ENCODE measurements around the gene FOXP1. TPM values are rescaled to one million over a fixed set of nuclear protein-coding genes. Genes with fewer than 3 reads are reported as not detected.

Gene FOXP1
- total RNA-seq, 1 experiment from 2014 or later = 58.4 TPM

DNA sequence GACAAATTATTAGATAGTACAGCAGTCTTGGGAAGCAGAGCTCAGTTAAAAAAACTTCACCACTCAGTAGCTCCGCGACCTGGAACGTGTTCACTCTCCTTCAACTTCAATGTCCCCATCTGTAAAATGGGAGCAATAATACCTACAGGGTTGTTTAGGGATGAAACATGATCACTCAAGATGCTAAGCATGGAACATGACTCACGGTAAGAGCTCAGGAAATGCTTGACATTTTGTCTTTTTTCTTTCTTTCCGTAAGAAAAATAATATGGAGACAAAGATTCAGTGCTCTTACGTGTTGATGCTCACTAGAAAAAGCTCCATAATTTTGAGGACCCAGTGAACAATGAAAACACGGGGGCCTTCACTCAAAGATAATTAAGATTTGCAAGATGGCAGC, 664.4 kb downstream of the FOXP1 start:
- Histone ChIP-seq H3K4me3 (ENCODE audit: low read depth, low read length, poor library complexity, severe bottlenecking) (no peak overlapping the region), H3K27ac (ENCODE audit: low read depth, low read length, poor library complexity, severe bottlenecking) (no peak overlapping the region), H3K9me3 (ENCODE audit: low read depth, low read length, poor library complexity, severe bottlenecking) (no peaks in the 10 kb centered on the region), H3K36me3 (ENCODE audit: insufficient read depth, low read length, poor library complexity, severe bottlenecking) (no peaks in the 10 kb centered on the region), H3K27me3 (replicated peaks; ENCODE audit: insufficient read depth, low read depth, low read length, poor library complexity) (no peaks in the 10 kb centered on the region), H3K4me1 (ENCODE audit: insufficient read depth, low read length, poor library complexity, severe bottlenecking) (peaks cover 7% of the 10 kb centered on the region)
- CTCF ChIA-PET = no interaction called here
- POLR2A ChIA-PET (ENCODE audit: low non-redundant PET) = no interaction called here
- DNase-seq (ENCODE audit: low spot score) = no peak
- TF ChIP-seq EZH2 (IDR thresholded peaks at IDR 0.05; ENCODE audit: borderline replicate concordance, low read depth, low read length, poor library complexity, severe bottlenecking) (no peak), CTCF (conservative IDR thresholded peaks at IDR 0.05; ENCODE audit: low read depth, low read length) (no peak)
- intact Hi-C loops (cut with micrococcal nuclease; ENCODE audit: unreplicated experiment) = no loop called here
- no TSS peak for BruUV-seq (replicated peaks)

DNA sequence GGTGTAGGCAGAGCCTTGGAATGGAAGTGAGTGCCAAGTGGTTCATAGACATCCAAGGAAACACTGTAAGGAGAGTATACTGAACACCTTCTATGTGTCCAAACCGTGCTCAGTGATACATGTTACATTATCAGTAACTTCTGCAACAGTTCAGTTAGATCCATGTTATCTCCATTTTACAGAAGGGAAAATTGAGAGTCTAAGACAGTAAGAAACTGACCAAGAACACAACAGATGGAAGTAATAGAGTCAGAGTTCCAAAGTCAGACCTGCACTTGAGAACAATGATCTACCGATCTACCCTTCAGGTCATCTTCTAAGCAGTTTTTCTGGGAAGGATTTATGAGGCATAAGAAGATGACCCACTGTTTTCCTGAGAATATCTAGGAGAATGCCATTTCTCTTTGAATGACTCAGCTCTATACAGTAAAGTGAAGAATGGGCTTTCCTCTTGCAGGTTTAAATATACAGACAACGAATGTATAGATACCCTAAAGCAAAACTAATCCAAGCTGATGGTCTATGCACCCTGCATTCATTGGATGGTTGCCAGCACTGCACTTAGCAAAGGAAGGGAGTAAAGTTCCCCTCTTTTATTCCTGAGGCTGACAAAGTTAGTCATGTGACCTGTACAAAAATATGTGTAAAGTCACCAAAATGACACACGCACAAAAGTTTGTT, 667.0 kb downstream of the FOXP1 start:
- H3K36me3 ChIP-seq (ENCODE audit: insufficient read depth, low read length, poor library complexity, severe bottlenecking) = no peaks in the 10 kb centered on the region
- H3K27me3 ChIP-seq (replicated peaks; ENCODE audit: insufficient read depth, low read depth, low read length, poor library complexity) = no peaks in the 10 kb centered on the region
- H3K9me3 ChIP-seq (ENCODE audit: low read depth, low read length, poor library complexity, severe bottlenecking) = no peaks in the 10 kb centered on the region
- no peak for TF ChIP-seq CTCF (conservative IDR thresholded peaks at IDR 0.05; ENCODE audit: low read depth, low read length)
- TF ChIP-seq EZH2 (IDR thresholded peaks at IDR 0.05; ENCODE audit: borderline replicate concordance, low read depth, low read length, poor library complexity, severe bottlenecking) = no peak
- H3K4me3 ChIP-seq (ENCODE audit: low read depth, low read length, poor library complexity, severe bottlenecking) = no peak overlapping the region
- intact Hi-C loops (cut with micrococcal nuclease; ENCODE audit: unreplicated experiment) = no loop called here
- CTCF ChIA-PET = no interaction called here
- H3K4me1 ChIP-seq (ENCODE audit: insufficient read depth, low read length, poor library complexity, severe bottlenecking) = peaks cover 7% of the 10 kb centered on the region
- POLR2A ChIA-PET (ENCODE audit: low non-redundant PET) = no interaction called here
- BruUV-seq (replicated peaks) = no TSS peak
- H3K27ac ChIP-seq (ENCODE audit: low read depth, low read length, poor library complexity, severe bottlenecking) = peak overlapping the region; percentile 72
- peak; percentile 85 for DNase-seq (ENCODE audit: low spot score)

DNA sequence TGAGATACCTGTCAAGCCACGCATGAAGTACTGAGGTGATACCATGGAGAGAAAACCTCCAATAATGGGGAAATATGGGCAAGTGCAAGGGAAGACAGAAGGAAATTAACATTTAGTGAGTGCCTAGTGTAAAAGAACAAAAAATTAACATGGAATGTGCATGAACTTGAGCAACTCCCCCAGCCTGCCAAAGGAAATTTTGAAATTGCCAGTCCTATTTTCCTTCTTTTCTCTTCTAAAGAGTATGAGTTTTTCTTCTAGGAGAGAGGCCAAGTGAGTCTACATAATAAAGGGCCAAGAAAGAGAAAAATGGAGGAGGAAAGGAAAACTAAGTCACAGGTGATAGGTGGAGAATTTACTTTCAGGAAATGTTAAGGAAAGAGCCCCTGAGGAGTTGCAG, 668.7 kb downstream of the FOXP1 start:
- Histone ChIP-seq H3K4me1 (ENCODE audit: insufficient read depth, low read length, poor library complexity, severe bottlenecking) (peaks cover 7% of the 10 kb centered on the region), H3K27me3 (replicated peaks; ENCODE audit: insufficient read depth, low read depth, low read length, poor library complexity) (no peaks in the 10 kb centered on the region), H3K9me3 (ENCODE audit: low read depth, low read length, poor library complexity, severe bottlenecking) (no peaks in the 10 kb centered on the region), H3K36me3 (ENCODE audit: insufficient read depth, low read length, poor library complexity, severe bottlenecking) (no peaks in the 10 kb centered on the region), H3K27ac (ENCODE audit: low read depth, low read length, poor library complexity, severe bottlenecking) (no peak overlapping the region), H3K4me3 (ENCODE audit: low read depth, low read length, poor library complexity, severe bottlenecking) (no peak overlapping the region)
- intact Hi-C loops (cut with micrococcal nuclease; ENCODE audit: unreplicated experiment) = no loop called here
- ChIA-PET POLR2A (ENCODE audit: low non-redundant PET) (no interaction called here), CTCF (no interaction called here)
- no peak for TF ChIP-seq EZH2 (IDR thresholded peaks at IDR 0.05; ENCODE audit: borderline replicate concordance, low read depth, low read length, poor library complexity, severe bottlenecking)
- TF ChIP-seq CTCF (conservative IDR thresholded peaks at IDR 0.05; ENCODE audit: low read depth, low read length) = no peak
- no TSS peak for BruUV-seq (replicated peaks)
- no peak for DNase-seq (ENCODE audit: low spot score)
